HepG2 (cell line): ENCODE results near the gene IGDCC3. TPM values are rescaled to one million over a fixed set of nuclear protein-coding genes. Genes with fewer than 3 reads are reported as not detected.

Experiments
- CHD2 ChIP-seq: IDR thresholded peaks from 2 replicates; pipeline ENCODE4 v1.6.1; 2011; ENCODE audit warnings: low read depth, low read length, improper control_type of control experiment
- ESRRA ChIP-seq: sonication (generic); formaldehyde crosslinking; IDR thresholded peaks from 2 replicates; pipeline ENCODE4 v1.5.1; 2020; ENCODE audit warnings: mild to moderate bottlenecking, low read depth, missing genetic modification reagents
- GABPB1 ChIP-seq: IDR thresholded peaks from 2 replicates; pipeline ENCODE4 v1.6.1; 2016; ENCODE audit warnings: mild to moderate bottlenecking, missing genetic modification reagents, moderate library complexity, missing compliant biosample characterization
- HNF4A ChIP-seq: sonication (generic); formaldehyde crosslinking; IDR thresholded peaks from 2 replicates; pipeline ENCODE4 v1.4.0; 2020; ENCODE audit warnings: missing genetic modification reagents
- MEIS1 ChIP-seq: sonication (generic); formaldehyde crosslinking; IDR thresholded peaks from 2 replicates; pipeline ENCODE4 v1.9.0; 2021; ENCODE audit warnings: mild to moderate bottlenecking, missing genetic modification reagents, moderate library complexity, borderline replicate concordance
- PITX1 ChIP-seq: sonication (generic); formaldehyde crosslinking; IDR thresholded peaks from 2 replicates; pipeline ENCODE4 v1.5.1; 2020; ENCODE audit warnings: mild to moderate bottlenecking, missing genetic modification reagents
- RARA ChIP-seq: IDR thresholded peaks from 2 replicates; pipeline ENCODE4 v1.6.1; 2016; ENCODE audit warnings: missing genetic modification reagents, missing compliant biosample characterization
- STAG1 ChIP-seq: sonication (generic); formaldehyde crosslinking; IDR thresholded peaks from 2 replicates; pipeline ENCODE4 v1.4.0; 2020; ENCODE audit warnings: missing genetic modification reagents
- TMF1 ChIP-seq: sonication (generic); formaldehyde crosslinking; IDR thresholded peaks from 2 replicates; pipeline ENCODE4 v1.8.1; 2022; ENCODE audit warnings: low read depth, missing genetic modification reagents
- ZBTB4 ChIP-seq: sonication (generic); formaldehyde crosslinking; IDR thresholded peaks from 2 replicates; pipeline ENCODE4 v1.4.0; 2020; ENCODE audit warnings: missing genetic modification reagents, mild to moderate bottlenecking, borderline replicate concordance
- ZNF20 ChIP-seq: sonication (generic); formaldehyde crosslinking; IDR thresholded peaks from 2 replicates; pipeline ENCODE4 v1.4.0; 2020; ENCODE audit warnings: mild to moderate bottlenecking, moderate library complexity, missing genetic modification reagents
- ZNF253 ChIP-seq: sonication (generic); formaldehyde crosslinking; IDR thresholded peaks from 2 replicates; pipeline ENCODE4 v1.8.0; 2022; ENCODE audit warnings: mild to moderate bottlenecking, missing genetic modification reagents, borderline replicate concordance
- ZNF431 ChIP-seq: sonication (generic); formaldehyde crosslinking; IDR thresholded peaks from 2 replicates; pipeline ENCODE4 v1.9.0; 2022; ENCODE audit warnings: missing genetic modification reagents, low read depth, mild to moderate bottlenecking, borderline replicate concordance
- ZNF460 ChIP-seq: sonication (generic); formaldehyde crosslinking; IDR thresholded peaks from 2 replicates; pipeline ENCODE4 v1.5.1; 2020; ENCODE audit warnings: missing genetic modification reagents, mild to moderate bottlenecking, borderline replicate concordance
- ZNF512 ChIP-seq: sonication (generic); formaldehyde crosslinking; IDR thresholded peaks from 2 replicates; pipeline ENCODE4 v1.4.0; 2020; ENCODE audit warnings: mild to moderate bottlenecking, missing genetic modification reagents
- polyA plus RNA-seq, 8 experiments: library from polyadenylated mRNA; depleted of rRNA in 3 of 8; stranded (reverse) in 7 of 8; unstranded in 1 of 8; fragments of >200 nt; fragmentation: Illumina TruSeq in 4 of 8; extraction: Trizol in 4 of 8; gene quantifications; 2 replicates each; pipeline versions ENCODE4 v1.2.1 to v1.2.3, GENCODE V29; 2011 to 2016; ENCODE audit warnings: low read depth in 4 of 8, missing spikeins in 1 of 8, mixed read lengths in 1 of 8; ENCODE audit not compliant: insufficient read depth in 1 of 8
- total RNA-seq, 5 experiments: library from RNA; depleted of rRNA; stranded (reverse); fragments of >200 nt; fragmentation: Illumina TruSeq; extraction: Trizol; gene quantifications; 2 replicates each; pipeline ENCODE4 v1.2.3, GENCODE V29; 2016; ENCODE audit warnings: low read depth in 1 of 5
- TF ChIP-seq, protein P1 (sequence below): sonication (generic); formaldehyde crosslinking; IDR thresholded peaks from 2 replicates; pipeline ENCODE4 v1.4.0; 2020; ENCODE audit warnings: missing genetic modification reagents
- TF ChIP-seq, protein P2 (sequence below): sonication (generic); formaldehyde crosslinking; IDR thresholded peaks from 2 replicates; pipeline ENCODE4 v1.8.1; 2023; ENCODE audit warnings: missing genetic modification reagents, inconsistent platforms, borderline replicate concordance
- TF ChIP-seq, protein P3 (sequence below): sonication (generic); formaldehyde crosslinking; IDR thresholded peaks from 2 replicates; pipeline ENCODE4 v1.5.1; 2020; ENCODE audit warnings: mild to moderate bottlenecking, missing genetic modification reagents, borderline replicate concordance
- TF ChIP-seq, protein P4 (sequence below): sonication (generic); formaldehyde crosslinking; IDR thresholded peaks from 2 replicates; pipeline ENCODE4 v1.4.0; 2020; ENCODE audit warnings: missing genetic modification reagents

Gene IGDCC3
- total and polyA plus RNA-seq, 2 of the 13 experiments (the other 11 are each of a cell fraction or from before 2014, with no cell fraction given): 30.1 to 51.8 TPM

GRCh38 chr15:65377105-65377975 is 462 bp downstream of the IGDCC3 start (continued):
- TF ChIP-seq MEIS1 (0 out of 2 replicates have a peak, but pooled peaks have one; percentile 15), ESRRA (CRISPR knock-in tag) (no peak), ZNF460 (CRISPR knock-in tag) (no peak), TMF1 (CRISPR knock-in tag) (no peak), ZNF253 (CRISPR knock-in tag) (no peak), RARA (CRISPR knock-in tag) (no peak), ZNF20 (CRISPR knock-in tag) (no peak), GABPB1 (CRISPR knock-in tag) (peak; percentile 57; the same call in 1 of the 2 replicates), CHD2 (no peak), STAG1 (no peak), ZNF512 (CRISPR knock-in tag) (no peak), HNF4A (CRISPR knock-in tag) (no peak), ZNF431 (0 out of 2 replicates have a peak, but pooled peaks have one; percentile 38), PITX1 (CRISPR knock-in tag) (0 out of 2 replicates have a peak, but pooled peaks have one; percentile 15), ZBTB4 (no peak)
- TF ChIP-seq, protein P1, sequence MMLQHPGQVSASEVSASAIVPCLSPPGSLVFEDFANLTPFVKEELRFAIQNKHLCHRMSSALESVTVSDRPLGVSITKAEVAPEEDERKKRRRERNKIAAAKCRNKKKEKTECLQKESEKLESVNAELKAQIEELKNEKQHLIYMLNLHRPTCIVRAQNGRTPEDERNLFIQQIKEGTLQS: no peak
- TF ChIP-seq, protein P2, sequence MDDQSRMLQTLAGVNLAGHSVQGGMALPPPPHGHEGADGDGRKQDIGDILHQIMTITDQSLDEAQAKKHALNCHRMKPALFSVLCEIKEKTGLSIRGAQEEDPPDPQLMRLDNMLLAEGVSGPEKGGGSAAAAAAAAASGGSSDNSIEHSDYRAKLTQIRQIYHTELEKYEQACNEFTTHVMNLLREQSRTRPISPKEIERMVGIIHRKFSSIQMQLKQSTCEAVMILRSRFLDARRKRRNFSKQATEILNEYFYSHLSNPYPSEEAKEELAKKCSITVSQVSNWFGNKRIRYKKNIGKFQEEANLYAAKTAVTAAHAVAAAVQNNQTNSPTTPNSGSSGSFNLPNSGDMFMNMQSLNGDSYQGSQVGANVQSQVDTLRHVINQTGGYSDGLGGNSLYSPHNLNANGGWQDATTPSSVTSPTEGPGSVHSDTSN (CRISPR knock-in tag): 0 out of 2 replicates have a peak, but pooled peaks have one; percentile 55
- TF ChIP-seq, protein P3, sequence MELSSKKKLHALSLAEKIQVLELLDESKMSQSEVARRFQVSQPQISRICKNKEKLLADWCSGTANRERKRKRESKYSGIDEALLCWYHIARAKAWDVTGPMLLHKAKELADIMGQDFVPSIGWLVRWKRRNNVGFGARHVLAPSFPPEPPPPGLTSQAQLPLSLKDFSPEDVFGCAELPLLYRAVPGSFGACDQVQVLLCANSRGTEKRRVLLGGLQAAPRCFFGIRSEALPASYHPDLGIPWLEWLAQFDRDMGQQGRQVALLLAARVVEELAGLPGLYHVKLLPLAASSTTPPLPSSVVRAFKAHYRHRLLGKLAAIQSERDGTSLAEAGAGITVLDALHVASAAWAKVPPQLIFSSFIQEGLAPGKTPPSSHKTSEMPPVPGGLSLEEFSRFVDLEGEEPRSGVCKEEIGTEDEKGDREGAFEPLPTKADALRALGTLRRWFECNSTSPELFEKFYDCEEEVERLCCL (CRISPR knock-in tag): no peak
- TF ChIP-seq, protein P4, sequence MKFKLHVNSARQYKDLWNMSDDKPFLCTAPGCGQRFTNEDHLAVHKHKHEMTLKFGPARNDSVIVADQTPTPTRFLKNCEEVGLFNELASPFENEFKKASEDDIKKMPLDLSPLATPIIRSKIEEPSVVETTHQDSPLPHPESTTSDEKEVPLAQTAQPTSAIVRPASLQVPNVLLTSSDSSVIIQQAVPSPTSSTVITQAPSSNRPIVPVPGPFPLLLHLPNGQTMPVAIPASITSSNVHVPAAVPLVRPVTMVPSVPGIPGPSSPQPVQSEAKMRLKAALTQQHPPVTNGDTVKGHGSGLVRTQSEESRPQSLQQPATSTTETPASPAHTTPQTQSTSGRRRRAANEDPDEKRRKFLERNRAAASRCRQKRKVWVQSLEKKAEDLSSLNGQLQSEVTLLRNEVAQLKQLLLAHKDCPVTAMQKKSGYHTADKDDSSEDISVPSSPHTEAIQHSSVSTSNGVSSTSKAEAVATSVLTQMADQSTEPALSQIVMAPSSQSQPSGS: no peak
